Liver (tissue), 3 donors: ENCODE results near the gene KCTD2.
"Not testable (repeated sequence)": the region's sequence is repeated elsewhere in the genome, so short reads cannot be mapped to it uniquely, and the experiment has no call there.

Experiments
- ATF3 ChIP-seq: IDR thresholded peaks from 2 replicates; pipeline ENCODE4 v1.6.1; 2016; ENCODE audit warnings: antibody characterized with exemption
- CTCF ChIP-seq: fragments of 150-350 bp; IDR thresholded peaks from 2 replicates; pipeline ENCODE4 v1.5.1; 2017; ENCODE audit warnings: improper control_type of control experiment, low read depth, low read length; ENCODE audit not compliant: missing input control
- FOXA1 ChIP-seq: IDR thresholded peaks from 2 replicates; pipeline ENCODE4 v1.6.1; 2016; ENCODE audit warnings: antibody characterized with exemption
- JUND ChIP-seq, 2 donors: IDR thresholded peaks; 2 replicates each; pipeline ENCODE4 v1.6.1; 2016; ENCODE audit warnings: antibody characterized with exemption in 2 of 2
- MAX ChIP-seq: IDR thresholded peaks from 2 replicates; pipeline ENCODE4 v1.6.1; 2016; ENCODE audit warnings: antibody characterized with exemption
- NR2F2 ChIP-seq: IDR thresholded peaks from 2 replicates; pipeline ENCODE4 v1.6.1; 2016; ENCODE audit warnings: antibody characterized with exemption
- RAD21 ChIP-seq, 2 donors: IDR thresholded peaks; 2 replicates each; pipeline ENCODE4 v1.6.1; 2016; ENCODE audit warnings: antibody characterized with exemption in 2 of 2, mild to moderate bottlenecking in 2 of 2
- RXRA ChIP-seq, 2 donors: IDR thresholded peaks; 2 replicates each; pipeline ENCODE4 v1.6.1; 2017 to 2018; ENCODE audit warnings: antibody characterized with exemption in 2 of 2, mild to moderate bottlenecking in 1 of 2
- SP1 ChIP-seq: IDR thresholded peaks from 2 replicates; pipeline ENCODE4 v1.6.1; 2018; ENCODE audit warnings: antibody characterized with exemption, mild to moderate bottlenecking
- TAF1 ChIP-seq: conservative IDR thresholded peaks from 2 replicates; pipeline ENCODE4 v1.6.1; 2016; ENCODE audit warnings: antibody characterized with exemption, mild to moderate bottlenecking
- ZBTB33 ChIP-seq: IDR thresholded peaks from 2 replicates; pipeline ENCODE4 v1.6.1; 2016; ENCODE audit warnings: antibody characterized with exemption
- donor health status: healthy.
- donor health status: healthy.

GRCh38 chr17:75025398-75025734 lies 21.7 kb upstream of the KCTD2 start:
- not testable (repeated sequence) for TF ChIP-seq CTCF; MAX; TAF1; RAD21 (IDR thresholded peaks at IDR 0.05); RXRA (IDR thresholded peaks at IDR 0.05); ZBTB33; FOXA1; SP1; NR2F2; ATF3; JUND (IDR thresholded peaks at IDR 0.05)
